HCT116 (cell line): Measurements from ENCODE around the gene PNMA6E. TPM values are rescaled to one million over a fixed set of nuclear protein-coding genes. Genes with fewer than 3 reads are reported as not detected.

Source experiments
- ATAC-seq: fragments of 200-7000 bp; cut with Tn5 transposase; 2 replicates; pipeline ENCODE4 v1.9.1; 2020; ENCODE audit warnings: mild to moderate bottlenecking, moderate library complexity
- BruUV-seq: library from RNA; stranded (reverse); fragments of 400-500 nt; replicated peaks from 2 replicates; lab custom pipeline; 2021; lab: Mats Ljungman, UMichigan
- CTCF ChIA-PET: fragments of 300-600 bp; sonication (Branson Sonifier 250); formaldehyde crosslinking; loops from one replicate; lab custom pipeline; 2021; ENCODE audit warnings: antibody characterized with exemption; lab: Charles Lee
- POLR2A ChIA-PET: fragments of 300-600, 350-600 bp; sonication (Branson Sonifier 250); formaldehyde crosslinking; loops from one replicate; lab custom pipeline; 2021; ENCODE audit warnings: antibody characterized with exemption; lab: Charles Lee
- RAD21 ChIA-PET, 2 experiments: fragments of 300-600 bp; sonication (Branson Sonifier 250); formaldehyde crosslinking; loops; one replicate each; lab custom pipeline; 2023; ENCODE audit warnings: low total read pairs in 2 of 2; ENCODE audit not compliant: uncharacterized antibody in 2 of 2, unreplicated experiment in 2 of 2, low non-redundant PET in 1 of 2; lab: Charles Lee
- DNase-seq: peaks from one replicate; pipeline ENCODE4 v3.0.0-alpha.2; 2010; ENCODE audit warnings: low read depth, low spot score
- H2AFZ ChIP-seq: fragments of 200-600 bp; shearing (Covaris generic), sonication (generic); 2 replicates; pipeline ENCODE4 v1.6.1; 2017; ENCODE audit warnings: low read depth, mixed run types, mixed read lengths, antibody characterized with exemption, low read length; ENCODE audit not compliant: poor library complexity, severe bottlenecking
- H3K27ac ChIP-seq: 2 replicates; pipeline ENCODE4 v1.5.1; 2012; ENCODE audit warnings: low read depth, low read length
- H3K27me3 ChIP-seq: fragments of 200-600 bp; sonication (generic); 2 replicates; pipeline ENCODE4 v1.6.1; 2016; ENCODE audit warnings: mixed run types, low read length, mixed read lengths; ENCODE audit not compliant: insufficient read depth
- H3K36me3 ChIP-seq, 2 experiments: fragments of 200-500 bp in 1 of 2; fragments of 200-600 bp in 1 of 2; sonication (Bioruptor generic) in 1 of 2; sonication (generic) in 1 of 2; 2 replicates each; pipeline versions ENCODE4 v1.5.1 to v1.6.1; 2014 to 2016; ENCODE audit warnings: low read length in 2 of 2, inconsistent platforms in 1 of 2, mixed read lengths in 1 of 2, mixed run types in 1 of 2; ENCODE audit not compliant: insufficient read depth in 2 of 2, control insufficient read depth in 1 of 2
- H3K4me1 ChIP-seq, 2 experiments: fragments of 200-600 bp in 1 of 2; sonication (generic) in 1 of 2; 2 replicates each; pipeline versions ENCODE4 v1.5.1 to v1.6.1; 2012 to 2017; ENCODE audit warnings: low read length in 2 of 2, inconsistent platforms in 1 of 2, mild to moderate bottlenecking in 1 of 2, mixed read lengths in 1 of 2, mixed run types in 1 of 2, moderate library complexity in 1 of 2; ENCODE audit not compliant: insufficient read depth in 2 of 2, control insufficient read depth in 1 of 2
- H3K4me2 ChIP-seq: fragments of 200-600 bp; sonication (generic); 2 replicates; pipeline ENCODE4 v1.6.1; 2017; ENCODE audit warnings: mixed run types, low read length, mixed read lengths
- H3K4me3 ChIP-seq, 2 experiments: fragments of 200-600 bp in 1 of 2; sonication (generic) in 1 of 2; replicated peaks in 1 of 2; 2 replicates each; pipeline ENCODE4 v1.5.1; 2011 to 2016; ENCODE audit warnings: low read length in 2 of 2, control low read depth in 1 of 2, low read depth in 1 of 2, mild to moderate bottlenecking in 1 of 2, mixed read lengths in 1 of 2, mixed run types in 1 of 2
- H3K79me2 ChIP-seq: fragments of 200-600 bp; sonication (generic); 2 replicates; pipeline ENCODE4 v1.6.1; 2017; ENCODE audit warnings: mild to moderate bottlenecking, mixed run types, low read length, moderate library complexity, mixed read lengths; ENCODE audit not compliant: insufficient read depth
- H3K9ac ChIP-seq: fragments of 200-600 bp; sonication (generic); 2 replicates; pipeline ENCODE4 v1.6.1; 2016; ENCODE audit warnings: low read length, mixed read lengths
- H3K9me2 ChIP-seq: fragments of 200-600 bp; sonication (generic), shearing (Covaris generic); 2 replicates; pipeline ENCODE4 v1.6.1; 2017; ENCODE audit warnings: mixed run types, mild to moderate bottlenecking, moderate library complexity; ENCODE audit not compliant: insufficient read depth
- H3K9me3 ChIP-seq, 2 experiments: fragments of 200-500 bp in 1 of 2; fragments of 200-600 bp in 1 of 2; sonication (Bioruptor generic) in 1 of 2; sonication (generic) in 1 of 2; 2 replicates each; pipeline ENCODE4 v1.6.1; 2014 to 2017; ENCODE audit warnings: low read length in 2 of 2, mixed read lengths in 2 of 2, inconsistent platforms in 1 of 2, low read depth in 1 of 2, mild to moderate bottlenecking in 1 of 2, mixed run types in 1 of 2, moderate library complexity in 1 of 2; ENCODE audit not compliant: control insufficient read depth in 1 of 2, insufficient read depth in 1 of 2
- H4K20me1 ChIP-seq: fragments of 200-600 bp; sonication (generic), shearing (Covaris generic); 2 replicates; pipeline ENCODE4 v1.6.1; 2017; ENCODE audit warnings: mixed run types, mild to moderate bottlenecking, moderate library complexity; ENCODE audit not compliant: insufficient read depth
- ATF3 ChIP-seq: IDR thresholded peaks from 2 replicates; pipeline ENCODE4 v1.6.1; 2012
- CBX3 ChIP-seq: IDR thresholded peaks from 2 replicates; pipeline ENCODE4 v1.6.1; 2012; ENCODE audit warnings: low read depth
- CEBPB ChIP-seq: IDR thresholded peaks from 2 replicates; pipeline ENCODE4 v1.6.1; 2012; ENCODE audit warnings: low read depth
- CTCF ChIP-seq, 3 experiments: fragments of 200-600 bp in 1 of 3; sonication (generic) in 1 of 3; IDR thresholded peaks in 2 of 3; conservative IDR thresholded peaks in 1 of 3; 2 replicates each; pipeline ENCODE4 v1.5.1; 2012 to 2017; ENCODE audit warnings: low read depth in 2 of 3, low read length in 2 of 3, antibody characterized with exemption in 1 of 3, borderline replicate concordance in 1 of 3, control low read depth in 1 of 3, mild to moderate bottlenecking in 1 of 3, mixed read lengths in 1 of 3, mixed run types in 1 of 3, moderate library complexity in 1 of 3; ENCODE audit not compliant: insufficient read depth in 1 of 3
- EGR1 ChIP-seq: IDR thresholded peaks from 2 replicates; pipeline ENCODE4 v1.6.1; 2012; ENCODE audit warnings: low read depth
- MAX ChIP-seq: IDR thresholded peaks from 2 replicates; pipeline ENCODE4 v1.6.1; 2012
- POLR2A ChIP-seq: IDR thresholded peaks from 2 replicates; pipeline ENCODE4 v1.7.0; 2011; ENCODE audit warnings: borderline replicate concordance; ENCODE audit not compliant: insufficient read depth, insufficient read length; ENCODE audit errors: extremely low read depth
- POLR2AphosphoS5 ChIP-seq: IDR thresholded peaks from 2 replicates; pipeline ENCODE4 v1.6.1; 2011; ENCODE audit warnings: mild to moderate bottlenecking, low read depth, low read length, moderate library complexity
- REST ChIP-seq: IDR thresholded peaks from 2 replicates; pipeline ENCODE4 v1.6.1; 2012; ENCODE audit warnings: low read depth
- SIN3A ChIP-seq: IDR thresholded peaks from 2 replicates; pipeline ENCODE4 v1.6.1; 2012; ENCODE audit warnings: low read depth
- TCF7L2 ChIP-seq: IDR thresholded peaks from 2 replicates; pipeline ENCODE4 v1.7.0; 2011; ENCODE audit warnings: borderline replicate concordance, inconsistent platforms; ENCODE audit not compliant: insufficient read depth, insufficient read length; ENCODE audit errors: extremely low read depth
- ZBTB33 ChIP-seq: IDR thresholded peaks from 2 replicates; pipeline ENCODE4 v1.6.1; 2011; ENCODE audit warnings: mild to moderate bottlenecking, low read length, moderate library complexity; ENCODE audit not compliant: insufficient replicate concordance; ENCODE audit errors: extremely low read depth
- ZFX ChIP-seq: fragments of 450-650 bp; IDR thresholded peaks from 2 replicates; pipeline ENCODE4 v1.6.1; 2017
- intact Hi-C: fragments of 100-400 bp; cut with micrococcal nuclease; formaldehyde crosslinking; loops from 2 replicates; pipeline ENCODE4 v1.10.0; 2022
- total RNA-seq: library from RNA; stranded (reverse); gene quantifications from one replicate; pipeline ENCODE4 v1.2.1, GENCODE V29; 2021; ENCODE audit not compliant: unreplicated experiment

PNMA6E gene
- total RNA-seq, 1 experiment from 2014 or later = not detected

GRCh38 chrX:153410888-153411254, 9.7 kb upstream of the PNMA6E start:
- CTCF ChIA-PET = no interaction called here
- no TSS peak for BruUV-seq
- no peaks in the 10 kb centered on the region for H3K9me2 ChIP-seq
- TF ChIP-seq TCF7L2 (no peak), REST (no peak), MAX (no peak), SIN3A (no peak), ZFX (no peak), EGR1 (no peak), POLR2A (no peak), CTCF (IDR thresholded peaks at IDR 0.05 in 2 of 3, conservative IDR thresholded peaks at IDR 0.05 in 1 of 3; ENCODE audit: borderline replicate concordance in 1 of 3, insufficient read depth in 1 of 3, low read depth in 2 of 3, low read length in 2 of 3) (no peak), CEBPB (no peak), POLR2AphosphoS5 (no peak), CBX3 (no peak), ZBTB33 (no peak), ATF3 (no peak)
- RAD21 ChIA-PET = no interaction called here
- DNase-seq (no peak), ATAC-seq (no peak)
- H3K9me3 ChIP-seq = no peaks in the 10 kb centered on the region
- POLR2A ChIA-PET = no interaction called here
- intact Hi-C loops = no loop called here
- no peaks in the 10 kb centered on the region for H4K20me1 ChIP-seq
- H3K36me3 ChIP-seq = no peaks in the 10 kb centered on the region
- no peak overlapping the region for H3K4me2 ChIP-seq
- H3K79me2 ChIP-seq = no peaks in the 10 kb centered on the region
- no peaks in the 10 kb centered on the region for H3K27me3 ChIP-seq
- no peaks in the 10 kb centered on the region for H3K4me1 ChIP-seq
- H3K27ac ChIP-seq = no peak overlapping the region
- no peak overlapping the region for H2AFZ ChIP-seq
- no peak overlapping the region for H3K9ac ChIP-seq
- H3K4me3 ChIP-seq = no peak overlapping the region
